HepG2 (cell line): ENCODE data around the gene XXYLT1. TPM values are rescaled to one million over a fixed set of nuclear protein-coding genes. Genes with fewer than 3 reads are reported as not detected.

Source experiments
- AHR ChIP-seq: IDR thresholded peaks from 2 replicates; pipeline ENCODE4 v1.6.1; 2018; ENCODE audit warnings: missing genetic modification reagents, missing compliant biosample characterization
- ASH2L ChIP-seq: fragments of 300-600, 200-600 bp; sonication (generic); IDR thresholded peaks from 2 replicates; pipeline ENCODE4 v1.7.0; 2017; ENCODE audit warnings: low read depth, mild to moderate bottlenecking, moderate library complexity, mixed read lengths, low read length; ENCODE audit not compliant: insufficient read length
- JUN ChIP-seq: sonication (generic); formaldehyde crosslinking; IDR thresholded peaks from 2 replicates; pipeline ENCODE4 v1.4.0; 2020; ENCODE audit warnings: mild to moderate bottlenecking, missing genetic modification reagents
- MAF1 ChIP-seq: sonication (generic); formaldehyde crosslinking; IDR thresholded peaks from 2 replicates; pipeline ENCODE4 v1.5.0; 2020; ENCODE audit warnings: missing genetic modification reagents, borderline replicate concordance
- MIER3 ChIP-seq: IDR thresholded peaks from 2 replicates; pipeline ENCODE4 v1.6.1; 2016; ENCODE audit warnings: missing compliant biosample characterization, borderline replicate concordance
- MXD4 ChIP-seq: IDR thresholded peaks from 2 replicates; pipeline ENCODE4 v1.6.1; 2016; ENCODE audit warnings: mild to moderate bottlenecking, missing biosample characterization, missing genetic modification reagents
- PHF8 ChIP-seq: sonication (generic); formaldehyde crosslinking; IDR thresholded peaks from 2 replicates; pipeline ENCODE4 v1.5.0; 2020; ENCODE audit warnings: missing genetic modification reagents
- SNRNP70 ChIP-seq: fragments of 200-400 bp; formaldehyde crosslinking; IDR thresholded peaks from 2 replicates; pipeline ENCODE4 v1.6.1; 2017; ENCODE audit warnings: mild to moderate bottlenecking, low read depth, low read length, moderate library complexity
- SP1 ChIP-seq, 2 experiments: fragments of 450-650 bp in 1 of 2; sonication (generic) in 1 of 2; formaldehyde crosslinking in 1 of 2; IDR thresholded peaks; 2 replicates each; pipeline versions ENCODE4 v1.4.0 to v1.6.1; 2016 to 2020; ENCODE audit warnings: missing genetic modification reagents in 1 of 2
- TBX3 ChIP-seq: fragments of 450-650 bp; IDR thresholded peaks from 2 replicates; pipeline ENCODE4 v1.6.1; 2017; ENCODE audit warnings: antibody characterized with exemption, mild to moderate bottlenecking, inconsistent platforms, borderline replicate concordance
- XBP1 ChIP-seq: sonication (generic); formaldehyde crosslinking; IDR thresholded peaks from 2 replicates; pipeline ENCODE4 v1.5.0; 2020; ENCODE audit warnings: missing genetic modification reagents
- ZEB1 ChIP-seq: IDR thresholded peaks from 2 replicates; pipeline ENCODE4 v1.6.1; 2012; ENCODE audit warnings: mild to moderate bottlenecking, low read depth, inconsistent platforms; ENCODE audit not compliant: insufficient replicate concordance
- ZFP36L2 ChIP-seq: sonication (generic); formaldehyde crosslinking; IDR thresholded peaks from 2 replicates; pipeline ENCODE4 v1.4.0; 2020; ENCODE audit warnings: missing genetic modification reagents
- ZMYM4 ChIP-seq: sonication (generic); formaldehyde crosslinking; IDR thresholded peaks from 2 replicates; pipeline ENCODE4 v1.8.1; 2023; ENCODE audit warnings: mild to moderate bottlenecking, missing genetic modification reagents
- ZNF256 ChIP-seq: sonication (generic); formaldehyde crosslinking; conservative IDR thresholded peaks from 2 replicates; pipeline ENCODE4 v1.4.0; 2020; ENCODE audit warnings: missing genetic modification reagents
- ZNF354B ChIP-seq: sonication (generic); formaldehyde crosslinking; IDR thresholded peaks from 2 replicates; pipeline ENCODE4 v1.8.0; 2022; ENCODE audit warnings: mild to moderate bottlenecking, missing genetic modification reagents
- ZNF547 ChIP-seq: sonication (generic); formaldehyde crosslinking; IDR thresholded peaks from 2 replicates; pipeline ENCODE4 v1.5.1; 2020; ENCODE audit warnings: mild to moderate bottlenecking, missing genetic modification reagents
- ZNF746 ChIP-seq: sonication (generic); formaldehyde crosslinking; IDR thresholded peaks from 2 replicates; pipeline ENCODE4 v1.8.0; 2022; ENCODE audit warnings: mild to moderate bottlenecking, missing genetic modification reagents
- ZNF781 ChIP-seq: sonication (generic); formaldehyde crosslinking; IDR thresholded peaks from 2 replicates; pipeline ENCODE4 v1.5.1; 2020; ENCODE audit warnings: borderline replicate concordance, mild to moderate bottlenecking, missing genetic modification reagents; ENCODE audit errors: not compliant biosample characterization
- polyA plus RNA-seq, 8 experiments: library from polyadenylated mRNA; depleted of rRNA in 3 of 8; stranded (reverse) in 7 of 8; unstranded in 1 of 8; fragments of >200 nt; fragmentation: Illumina TruSeq in 4 of 8; extraction: Trizol in 4 of 8; gene quantifications; 2 replicates each; pipeline versions ENCODE4 v1.2.1 to v1.2.3, GENCODE V29; 2011 to 2016; ENCODE audit warnings: low read depth in 4 of 8, missing spikeins in 1 of 8, mixed read lengths in 1 of 8; ENCODE audit not compliant: insufficient read depth in 1 of 8
- total RNA-seq, 5 experiments: library from RNA; depleted of rRNA; stranded (reverse); fragments of >200 nt; fragmentation: Illumina TruSeq; extraction: Trizol; gene quantifications; 2 replicates each; pipeline ENCODE4 v1.2.3, GENCODE V29; 2016; ENCODE audit warnings: low read depth in 1 of 5
- TF ChIP-seq, protein P1 (sequence below): sonication (generic); formaldehyde crosslinking; IDR thresholded peaks from 2 replicates; pipeline ENCODE4 v1.5.0; 2020; ENCODE audit warnings: missing genetic modification reagents, mild to moderate bottlenecking, borderline replicate concordance
- TF ChIP-seq, protein P2 (sequence below): sonication (generic); formaldehyde crosslinking; IDR thresholded peaks from 2 replicates; pipeline ENCODE4 v1.4.0; 2020; ENCODE audit warnings: mild to moderate bottlenecking, missing genetic modification reagents
- TF ChIP-seq, protein P3 (sequence below): sonication (generic); formaldehyde crosslinking; IDR thresholded peaks from 2 replicates; pipeline ENCODE4 v1.8.0; 2022; ENCODE audit warnings: low read depth, missing genetic modification reagents
- TF ChIP-seq, protein P4 (sequence below): IDR thresholded peaks from 2 replicates; pipeline ENCODE4 v1.6.1; 2016; ENCODE audit warnings: mild to moderate bottlenecking, missing biosample characterization, missing genetic modification reagents
- TF ChIP-seq, protein P5 (sequence below): sonication (generic); formaldehyde crosslinking; IDR thresholded peaks from 2 replicates; pipeline ENCODE4 v1.5.0; 2020; ENCODE audit warnings: mild to moderate bottlenecking, low read depth, missing genetic modification reagents, borderline replicate concordance

Gene XXYLT1
- total and polyA plus RNA-seq, 2 of the 13 experiments (the other 11 are each of a cell fraction or from before 2014, with no cell fraction given): 17.7 to 19.0 TPM

DNA sequence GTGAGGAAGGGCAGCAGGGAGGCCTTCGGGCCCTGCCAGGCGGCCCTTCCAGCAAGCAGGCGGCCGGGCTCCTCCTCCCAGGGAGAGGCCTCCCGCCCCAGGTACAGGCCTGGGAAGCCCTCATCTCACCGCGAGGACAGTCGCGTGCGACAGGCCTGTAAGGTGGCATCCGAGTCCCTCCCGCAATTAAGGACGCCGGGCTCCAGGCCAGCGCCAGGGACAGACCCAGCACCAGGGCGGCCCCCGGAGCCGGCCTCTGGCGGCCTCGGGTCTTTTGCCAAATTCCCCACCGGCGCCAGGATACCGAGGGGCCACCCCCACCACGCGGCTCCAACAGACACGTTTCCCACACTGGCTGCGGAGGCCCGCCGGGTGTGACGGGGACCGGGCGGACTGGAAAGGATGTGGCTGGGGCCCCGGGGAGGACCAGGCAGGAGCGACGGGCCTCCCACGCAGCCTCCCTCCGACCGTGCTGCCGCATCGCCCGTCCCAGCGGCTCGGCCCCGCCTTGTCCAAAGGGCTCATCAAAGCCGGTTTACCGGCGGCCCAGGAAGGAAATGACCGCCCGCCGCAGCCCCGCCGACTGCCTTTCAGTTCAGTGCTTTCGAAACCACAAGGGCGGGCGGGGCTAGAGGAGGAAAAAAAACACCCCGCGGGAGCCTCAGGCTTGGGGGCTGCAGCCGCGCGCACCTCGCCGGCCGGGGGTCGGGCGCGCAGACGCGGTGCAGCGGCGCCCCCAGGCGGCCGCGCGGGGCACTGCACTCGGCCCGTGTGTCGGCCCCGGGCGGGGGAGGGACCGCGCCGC lies 11.3 kb downstream of the XXYLT1 start (continued):
- TF ChIP-seq ZNF781 (peak; percentile 86), ZFP36L2 (CRISPR knock-in tag) (no peak; the same call in 1 of the 2 replicates), ZNF547 (peak; percentile 88; the same call in 1 of the 2 replicates), TBX3 (peak; percentile 26; the same call in 1 of the 2 replicates), SNRNP70 (no peak), XBP1 (CRISPR knock-in tag) (no peak), PHF8 (CRISPR knock-in tag) (peak; percentile 75), ASH2L (peak; percentile 87), ZMYM4 (CRISPR knock-in tag) (peak; percentile 79), ZNF256 (CRISPR knock-in tag) (0 out of 2 replicates have a peak, but pooled peaks have one; percentile 19), ZNF354B (CRISPR knock-in tag) (no peak), AHR (CRISPR knock-in tag) (no peak), JUN (CRISPR knock-in tag) (peak; percentile 52; the same call in 1 of the 2 replicates), ZEB1 (peak; percentile 77), MXD4 (CRISPR knock-in tag) (peak; percentile 74; the same call in 1 of the 2 replicates), MAF1 (CRISPR knock-in tag) (no peak), SP1 (IDR thresholded peaks at IDR 0.05) (no peak), SP1 (CRISPR knock-in tag; IDR thresholded peaks at IDR 0.05) (no peak), ZNF746 (CRISPR knock-in tag) (peak; percentile 75), MIER3 (CRISPR knock-in tag) (peak; percentile 46; the same call in 1 of the 2 replicates)
- TF ChIP-seq, protein P1, sequence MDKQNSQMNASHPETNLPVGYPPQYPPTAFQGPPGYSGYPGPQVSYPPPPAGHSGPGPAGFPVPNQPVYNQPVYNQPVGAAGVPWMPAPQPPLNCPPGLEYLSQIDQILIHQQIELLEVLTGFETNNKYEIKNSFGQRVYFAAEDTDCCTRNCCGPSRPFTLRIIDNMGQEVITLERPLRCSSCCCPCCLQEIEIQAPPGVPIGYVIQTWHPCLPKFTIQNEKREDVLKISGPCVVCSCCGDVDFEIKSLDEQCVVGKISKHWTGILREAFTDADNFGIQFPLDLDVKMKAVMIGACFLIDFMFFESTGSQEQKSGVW (CRISPR knock-in tag): no peak
- TF ChIP-seq, protein P2, sequence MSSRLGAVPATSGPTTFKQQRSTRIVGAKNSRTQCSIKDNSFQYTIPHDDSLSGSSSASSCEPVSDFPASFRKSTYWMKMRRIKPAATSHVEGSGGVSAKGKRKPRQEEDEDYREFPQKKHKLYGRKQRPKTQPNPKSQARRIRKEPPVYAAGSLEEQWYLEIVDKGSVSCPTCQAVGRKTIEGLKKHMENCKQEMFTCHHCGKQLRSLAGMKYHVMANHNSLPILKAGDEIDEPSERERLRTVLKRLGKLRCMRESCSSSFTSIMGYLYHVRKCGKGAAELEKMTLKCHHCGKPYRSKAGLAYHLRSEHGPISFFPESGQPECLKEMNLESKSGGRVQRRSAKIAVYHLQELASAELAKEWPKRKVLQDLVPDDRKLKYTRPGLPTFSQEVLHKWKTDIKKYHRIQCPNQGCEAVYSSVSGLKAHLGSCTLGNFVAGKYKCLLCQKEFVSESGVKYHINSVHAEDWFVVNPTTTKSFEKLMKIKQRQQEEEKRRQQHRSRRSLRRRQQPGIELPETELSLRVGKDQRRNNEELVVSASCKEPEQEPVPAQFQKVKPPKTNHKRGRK (CRISPR knock-in tag): no peak
- TF ChIP-seq, protein P3, sequence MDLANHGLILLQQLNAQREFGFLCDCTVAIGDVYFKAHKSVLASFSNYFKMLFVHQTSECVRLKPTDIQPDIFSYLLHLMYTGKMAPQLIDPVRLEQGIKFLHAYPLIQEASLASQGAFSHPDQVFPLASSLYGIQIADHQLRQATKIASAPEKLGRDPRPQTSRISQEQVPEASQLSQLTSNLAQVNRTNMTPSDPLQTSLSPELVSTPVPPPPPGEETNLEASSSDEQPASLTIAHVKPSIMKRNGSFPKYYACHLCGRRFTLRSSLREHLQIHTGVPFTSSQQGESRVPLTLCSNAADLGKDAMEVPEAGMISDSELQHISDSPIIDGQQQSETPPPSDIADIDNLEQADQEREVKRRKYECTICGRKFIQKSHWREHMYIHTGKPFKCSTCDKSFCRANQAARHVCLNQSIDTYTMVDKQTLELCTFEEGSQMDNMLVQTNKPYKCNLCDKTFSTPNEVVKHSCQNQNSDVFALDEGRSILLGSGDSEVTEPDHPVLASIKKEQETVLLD (CRISPR knock-in tag): peak; percentile 92
- TF ChIP-seq, protein P4, sequence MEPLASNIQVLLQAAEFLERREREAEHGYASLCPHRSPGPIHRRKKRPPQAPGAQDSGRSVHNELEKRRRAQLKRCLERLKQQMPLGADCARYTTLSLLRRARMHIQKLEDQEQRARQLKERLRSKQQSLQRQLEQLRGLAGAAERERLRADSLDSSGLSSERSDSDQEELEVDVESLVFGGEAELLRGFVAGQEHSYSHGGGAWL (CRISPR knock-in tag): peak; percentile 67; the same call in 1 of the 2 replicates
- TF ChIP-seq, protein P5, sequence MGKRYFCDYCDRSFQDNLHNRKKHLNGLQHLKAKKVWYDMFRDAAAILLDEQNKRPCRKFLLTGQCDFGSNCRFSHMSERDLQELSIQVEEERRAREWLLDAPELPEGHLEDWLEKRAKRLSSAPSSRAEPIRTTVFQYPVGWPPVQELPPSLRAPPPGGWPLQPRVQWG: no peak
